Measurements from ENCODE around the gene LRRC55. TPM values are rescaled to one million over a fixed set of nuclear protein-coding genes. Genes with fewer than 3 reads are reported as not detected.

LRRC55 gene
- total RNA-seq, 4 donors from 2014 or later = 0.14 to 0.16 TPM; not detected in 2

DNA sequence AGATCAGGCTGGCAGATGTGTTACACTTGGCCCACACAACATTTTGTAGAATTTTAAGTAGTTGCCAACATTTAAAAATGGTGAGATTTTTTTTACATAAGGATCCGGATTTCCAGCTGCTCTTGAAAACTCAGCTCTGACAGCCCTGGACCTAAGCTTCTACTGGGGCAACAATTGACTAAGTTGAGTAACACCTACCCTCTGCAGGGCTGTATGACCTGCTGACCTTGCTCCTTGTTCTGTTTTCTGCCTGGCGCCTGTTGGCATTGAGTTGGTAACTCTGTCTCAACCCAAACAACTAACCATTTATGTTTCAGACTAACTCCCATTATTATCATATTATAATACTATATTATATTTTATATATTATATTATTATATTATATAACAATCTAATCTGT lies 21.1 kb upstream of the LRRC55 start:
- 74 to 92% methylated on average over 2 of the region's 2 CpGs for WGBS, 2 donors (ENCODE audit: low coverage in 1 of 2)
- DNase-seq = no peak
- in situ Hi-C loops (cut with MboI; ENCODE audit: low pct_ligation_motif_present in 1 of 4, low pct_unique_long_range_greater_than_20kb in 1 of 4, low sequenced_read_pairs in 3 of 4) (no loop called here), intact Hi-C loops (cut with DNase I; ENCODE audit: low total_unique reads) (no loop called here)
- Histone ChIP-seq H3K4me3 (no peak overlapping the region), H3K27ac (no peak overlapping the region), H3K27me3 (no peaks in the 10 kb centered on the region), H3K36me3 (no peaks in the 10 kb centered on the region), H3K4me1 (no peaks in the 10 kb centered on the region), H3K9me3 (no peaks in the 10 kb centered on the region)
- TF ChIP-seq, protein P1, sequence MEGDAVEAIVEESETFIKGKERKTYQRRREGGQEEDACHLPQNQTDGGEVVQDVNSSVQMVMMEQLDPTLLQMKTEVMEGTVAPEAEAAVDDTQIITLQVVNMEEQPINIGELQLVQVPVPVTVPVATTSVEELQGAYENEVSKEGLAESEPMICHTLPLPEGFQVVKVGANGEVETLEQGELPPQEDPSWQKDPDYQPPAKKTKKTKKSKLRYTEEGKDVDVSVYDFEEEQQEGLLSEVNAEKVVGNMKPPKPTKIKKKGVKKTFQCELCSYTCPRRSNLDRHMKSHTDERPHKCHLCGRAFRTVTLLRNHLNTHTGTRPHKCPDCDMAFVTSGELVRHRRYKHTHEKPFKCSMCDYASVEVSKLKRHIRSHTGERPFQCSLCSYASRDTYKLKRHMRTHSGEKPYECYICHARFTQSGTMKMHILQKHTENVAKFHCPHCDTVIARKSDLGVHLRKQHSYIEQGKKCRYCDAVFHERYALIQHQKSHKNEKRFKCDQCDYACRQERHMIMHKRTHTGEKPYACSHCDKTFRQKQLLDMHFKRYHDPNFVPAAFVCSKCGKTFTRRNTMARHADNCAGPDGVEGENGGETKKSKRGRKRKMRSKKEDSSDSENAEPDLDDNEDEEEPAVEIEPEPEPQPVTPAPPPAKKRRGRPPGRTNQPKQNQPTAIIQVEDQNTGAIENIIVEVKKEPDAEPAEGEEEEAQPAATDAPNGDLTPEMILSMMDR (IDR thresholded peaks at IDR 0.05) = no peak
- TF ChIP-seq POLR2A (IDR thresholded peaks at IDR 0.05) (no peak), POLR2AphosphoS5 (IDR thresholded peaks at IDR 0.05) (no peak), EP300 (IDR thresholded peaks at IDR 0.05; ENCODE audit: low read depth) (no peak)

DNA sequence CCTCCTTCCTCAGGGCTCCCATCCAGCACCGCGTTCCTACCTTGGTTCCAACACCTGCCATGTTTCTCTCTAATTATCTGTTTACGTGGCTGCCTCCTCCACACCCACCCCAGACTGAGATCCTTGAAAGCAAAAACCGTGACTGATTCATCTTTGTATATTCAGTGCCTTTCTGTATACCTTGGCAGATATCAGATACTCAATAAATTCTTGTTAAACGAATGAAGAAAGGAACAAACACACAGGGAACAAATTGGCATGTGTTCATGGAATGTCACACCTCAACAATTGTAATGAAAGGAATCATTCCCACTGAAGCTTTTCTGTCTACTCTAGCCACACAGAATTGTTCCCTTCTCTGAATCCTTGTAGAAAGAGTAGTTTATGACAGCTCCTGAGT lies 20.4 kb upstream of the LRRC55 start:
- intact Hi-C loops (cut with DNase I; ENCODE audit: low total_unique reads) (no loop called here), in situ Hi-C loops (cut with MboI; ENCODE audit: low pct_ligation_motif_present in 1 of 4, low pct_unique_long_range_greater_than_20kb in 1 of 4, low sequenced_read_pairs in 3 of 4) (no loop called here)
- Histone ChIP-seq H3K27ac (no peak overlapping the region), H3K4me1 (no peaks in the 10 kb centered on the region), H3K27me3 (no peaks in the 10 kb centered on the region), H3K36me3 (no peaks in the 10 kb centered on the region), H3K4me3 (no peak overlapping the region), H3K9me3 (no peaks in the 10 kb centered on the region)
- WGBS, 2 donors (ENCODE audit: low coverage in 1 of 2) = 40 to 46% methylated on average over 3 to 5 of the region's 5 CpGs
- TF ChIP-seq, protein P1 (IDR thresholded peaks at IDR 0.05) = no peak
- TF ChIP-seq EP300 (IDR thresholded peaks at IDR 0.05; ENCODE audit: low read depth) = no peak
- TF ChIP-seq POLR2A (IDR thresholded peaks at IDR 0.05) = no peak
- TF ChIP-seq POLR2AphosphoS5 (IDR thresholded peaks at IDR 0.05) = no peak
- DNase-seq = no peak

GRCh38 chr11:57162179-57162898 lies 19.4 kb upstream of the LRRC55 start:
- no peaks in the 10 kb centered on the region for H3K9me3 ChIP-seq
- H3K4me3 ChIP-seq = no peak overlapping the region
- H3K4me1 ChIP-seq = no peaks in the 10 kb centered on the region
- in situ Hi-C loops (cut with MboI; ENCODE audit: low pct_ligation_motif_present in 1 of 4, low pct_unique_long_range_greater_than_20kb in 1 of 4, low sequenced_read_pairs in 3 of 4) (no loop called here), intact Hi-C loops (cut with DNase I; ENCODE audit: low total_unique reads) (no loop called here)
- WGBS, 2 donors (ENCODE audit: low coverage in 1 of 2) = 60 to 69% methylated on average over 4 to 6 of the region's 6 CpGs
- TF ChIP-seq EP300 (IDR thresholded peaks at IDR 0.05; ENCODE audit: low read depth) = no peak
- no peaks in the 10 kb centered on the region for H3K27me3 ChIP-seq
- no peaks in the 10 kb centered on the region for H3K36me3 ChIP-seq
- DNase-seq = no peak
- no peak overlapping the region for H3K27ac ChIP-seq

DNA sequence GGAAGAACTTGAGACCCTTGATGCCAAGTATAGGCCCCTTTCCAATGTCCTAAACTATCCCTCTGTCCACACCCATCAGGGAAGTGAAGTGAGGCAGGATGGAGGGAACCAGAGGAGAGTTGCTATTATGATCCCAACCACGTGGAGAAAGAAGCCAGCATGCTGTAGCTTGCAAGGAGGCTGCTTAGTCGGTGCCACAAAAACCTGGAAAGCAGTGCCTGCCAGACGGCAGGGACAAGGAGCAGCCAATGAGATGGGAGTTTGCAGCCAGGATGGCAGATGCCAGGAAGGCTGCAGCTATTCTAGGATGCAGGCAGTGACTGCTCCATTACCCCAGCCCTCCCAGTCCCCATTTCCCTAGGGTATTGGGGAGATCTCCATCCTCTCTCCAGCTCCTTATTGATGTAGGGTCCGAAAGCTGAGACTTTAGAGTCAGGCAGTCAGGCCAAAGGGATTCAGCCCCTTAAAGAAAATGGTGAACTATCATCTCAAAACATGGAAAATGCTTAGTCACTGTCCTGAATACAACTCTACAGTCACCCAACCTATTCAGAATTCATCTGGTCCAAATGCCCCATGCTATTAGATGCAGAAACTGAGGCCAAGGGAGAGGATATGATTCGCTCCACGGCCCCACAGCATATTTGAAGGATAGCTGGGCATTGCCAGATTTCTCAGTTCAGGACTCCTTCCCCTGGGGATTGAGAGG lies 18.4 kb upstream of the LRRC55 start:
- DNase-seq = no peak
- no peaks in the 10 kb centered on the region for H3K4me1 ChIP-seq
- intact Hi-C loops (cut with DNase I; ENCODE audit: low total_unique reads) = no loop called here
- no peak overlapping the region for H3K27ac ChIP-seq
- no peaks in the 10 kb centered on the region for H3K27me3 ChIP-seq
- TF ChIP-seq, protein P1 (IDR thresholded peaks at IDR 0.05) = no peak
- TF ChIP-seq EP300 (IDR thresholded peaks at IDR 0.05; ENCODE audit: low read depth) (no peak), POLR2AphosphoS5 (IDR thresholded peaks at IDR 0.05) (no peak), POLR2A (IDR thresholded peaks at IDR 0.05) (no peak)
- WGBS, 2 donors (ENCODE audit: low coverage in 1 of 2) = 75 to 100% methylated on average over 1 to 6 of the region's 6 CpGs
- no peaks in the 10 kb centered on the region for H3K9me3 ChIP-seq
- H3K4me3 ChIP-seq = no peak overlapping the region
- no peaks in the 10 kb centered on the region for H3K36me3 ChIP-seq
- in situ Hi-C loops (cut with MboI; ENCODE audit: low pct_ligation_motif_present in 1 of 4, low pct_unique_long_range_greater_than_20kb in 1 of 4, low sequenced_read_pairs in 3 of 4) = no loop called here

Data from transverse colon (tissue), 4 donors.